HCT116 (cell line): ENCODE results near the gene SPRED1. TPM values are rescaled to one million over a fixed set of nuclear protein-coding genes. Genes with fewer than 3 reads are reported as not detected.

Source experiments
- ATAC-seq: fragments of 200-7000 bp; cut with Tn5 transposase; 2 replicates; pipeline ENCODE4 v1.9.1; 2020; ENCODE audit warnings: mild to moderate bottlenecking, moderate library complexity
- BruUV-seq: library from RNA; stranded (reverse); fragments of 400-500 nt; replicated peaks from 2 replicates; lab custom pipeline; 2021; lab: Mats Ljungman, UMichigan
- CTCF ChIA-PET: fragments of 300-600 bp; sonication (Branson Sonifier 250); formaldehyde crosslinking; loops from one replicate; lab custom pipeline; 2021; ENCODE audit warnings: antibody characterized with exemption; lab: Charles Lee
- POLR2A ChIA-PET: fragments of 300-600, 350-600 bp; sonication (Branson Sonifier 250); formaldehyde crosslinking; loops from one replicate; lab custom pipeline; 2021; ENCODE audit warnings: antibody characterized with exemption; lab: Charles Lee
- RAD21 ChIA-PET, 2 experiments: fragments of 300-600 bp; sonication (Branson Sonifier 250); formaldehyde crosslinking; loops; one replicate each; lab custom pipeline; 2023; ENCODE audit warnings: low total read pairs in 2 of 2; ENCODE audit not compliant: uncharacterized antibody in 2 of 2, unreplicated experiment in 2 of 2, low non-redundant PET in 1 of 2; lab: Charles Lee
- DNase-seq: peaks from one replicate; pipeline ENCODE4 v3.0.0-alpha.2; 2010; ENCODE audit warnings: low read depth, low spot score
- H2AFZ ChIP-seq: fragments of 200-600 bp; shearing (Covaris generic), sonication (generic); 2 replicates; pipeline ENCODE4 v1.6.1; 2017; ENCODE audit warnings: low read depth, mixed run types, mixed read lengths, antibody characterized with exemption, low read length; ENCODE audit not compliant: poor library complexity, severe bottlenecking
- H3K27ac ChIP-seq: 2 replicates; pipeline ENCODE4 v1.5.1; 2012; ENCODE audit warnings: low read depth, low read length
- H3K27me3 ChIP-seq: fragments of 200-600 bp; sonication (generic); 2 replicates; pipeline ENCODE4 v1.6.1; 2016; ENCODE audit warnings: mixed run types, low read length, mixed read lengths; ENCODE audit not compliant: insufficient read depth
- H3K36me3 ChIP-seq, 2 experiments: fragments of 200-500 bp in 1 of 2; fragments of 200-600 bp in 1 of 2; sonication (Bioruptor generic) in 1 of 2; sonication (generic) in 1 of 2; 2 replicates each; pipeline versions ENCODE4 v1.5.1 to v1.6.1; 2014 to 2016; ENCODE audit warnings: low read length in 2 of 2, inconsistent platforms in 1 of 2, mixed read lengths in 1 of 2, mixed run types in 1 of 2; ENCODE audit not compliant: insufficient read depth in 2 of 2, control insufficient read depth in 1 of 2
- H3K4me1 ChIP-seq, 2 experiments: fragments of 200-600 bp in 1 of 2; sonication (generic) in 1 of 2; 2 replicates each; pipeline versions ENCODE4 v1.5.1 to v1.6.1; 2012 to 2017; ENCODE audit warnings: low read length in 2 of 2, inconsistent platforms in 1 of 2, mild to moderate bottlenecking in 1 of 2, mixed read lengths in 1 of 2, mixed run types in 1 of 2, moderate library complexity in 1 of 2; ENCODE audit not compliant: insufficient read depth in 2 of 2, control insufficient read depth in 1 of 2
- H3K4me2 ChIP-seq: fragments of 200-600 bp; sonication (generic); 2 replicates; pipeline ENCODE4 v1.6.1; 2017; ENCODE audit warnings: mixed run types, low read length, mixed read lengths
- H3K4me3 ChIP-seq, 2 experiments: fragments of 200-600 bp in 1 of 2; sonication (generic) in 1 of 2; replicated peaks in 1 of 2; 2 replicates each; pipeline ENCODE4 v1.5.1; 2011 to 2016; ENCODE audit warnings: low read length in 2 of 2, control low read depth in 1 of 2, low read depth in 1 of 2, mild to moderate bottlenecking in 1 of 2, mixed read lengths in 1 of 2, mixed run types in 1 of 2
- H3K79me2 ChIP-seq: fragments of 200-600 bp; sonication (generic); 2 replicates; pipeline ENCODE4 v1.6.1; 2017; ENCODE audit warnings: mild to moderate bottlenecking, mixed run types, low read length, moderate library complexity, mixed read lengths; ENCODE audit not compliant: insufficient read depth
- H3K9ac ChIP-seq: fragments of 200-600 bp; sonication (generic); 2 replicates; pipeline ENCODE4 v1.6.1; 2016; ENCODE audit warnings: low read length, mixed read lengths
- H3K9me2 ChIP-seq: fragments of 200-600 bp; sonication (generic), shearing (Covaris generic); 2 replicates; pipeline ENCODE4 v1.6.1; 2017; ENCODE audit warnings: mixed run types, mild to moderate bottlenecking, moderate library complexity; ENCODE audit not compliant: insufficient read depth
- H3K9me3 ChIP-seq, 2 experiments: fragments of 200-500 bp in 1 of 2; fragments of 200-600 bp in 1 of 2; sonication (Bioruptor generic) in 1 of 2; sonication (generic) in 1 of 2; 2 replicates each; pipeline ENCODE4 v1.6.1; 2014 to 2017; ENCODE audit warnings: low read length in 2 of 2, mixed read lengths in 2 of 2, inconsistent platforms in 1 of 2, low read depth in 1 of 2, mild to moderate bottlenecking in 1 of 2, mixed run types in 1 of 2, moderate library complexity in 1 of 2; ENCODE audit not compliant: control insufficient read depth in 1 of 2, insufficient read depth in 1 of 2
- H4K20me1 ChIP-seq: fragments of 200-600 bp; sonication (generic), shearing (Covaris generic); 2 replicates; pipeline ENCODE4 v1.6.1; 2017; ENCODE audit warnings: mixed run types, mild to moderate bottlenecking, moderate library complexity; ENCODE audit not compliant: insufficient read depth
- ATF3 ChIP-seq: IDR thresholded peaks from 2 replicates; pipeline ENCODE4 v1.6.1; 2012
- CBX3 ChIP-seq: IDR thresholded peaks from 2 replicates; pipeline ENCODE4 v1.6.1; 2012; ENCODE audit warnings: low read depth
- EGR1 ChIP-seq: IDR thresholded peaks from 2 replicates; pipeline ENCODE4 v1.6.1; 2012; ENCODE audit warnings: low read depth
- ELF1 ChIP-seq: IDR thresholded peaks from 2 replicates; pipeline ENCODE4 v1.6.1; 2012; ENCODE audit warnings: low read depth, borderline replicate concordance
- EZH2 ChIP-seq: fragments of 200-600 bp; sonication (generic); IDR thresholded peaks from 2 replicates; pipeline ENCODE4 v1.6.1; 2017; ENCODE audit warnings: antibody characterized with exemption, mixed run types
- EZH2phosphoT487 ChIP-seq: fragments of 200-600 bp; IDR thresholded peaks from 2 replicates; pipeline ENCODE4 v1.6.1; 2018; ENCODE audit warnings: antibody characterized with exemption, borderline replicate concordance
- MAX ChIP-seq: IDR thresholded peaks from 2 replicates; pipeline ENCODE4 v1.6.1; 2012
- POLR2A ChIP-seq: IDR thresholded peaks from 2 replicates; pipeline ENCODE4 v1.7.0; 2011; ENCODE audit warnings: borderline replicate concordance; ENCODE audit not compliant: insufficient read depth, insufficient read length; ENCODE audit errors: extremely low read depth
- RAD21 ChIP-seq: IDR thresholded peaks from 2 replicates; pipeline ENCODE4 v1.6.1; 2012; ENCODE audit warnings: low read depth, mild to moderate bottlenecking
- REST ChIP-seq: IDR thresholded peaks from 2 replicates; pipeline ENCODE4 v1.6.1; 2012; ENCODE audit warnings: low read depth
- SP1 ChIP-seq: IDR thresholded peaks from 2 replicates; pipeline ENCODE4 v1.6.1; 2012; ENCODE audit warnings: low read depth
- SRF ChIP-seq: IDR thresholded peaks from 2 replicates; pipeline ENCODE4 v1.6.1; 2012; ENCODE audit warnings: low read depth
- intact Hi-C: fragments of 100-400 bp; cut with micrococcal nuclease; formaldehyde crosslinking; loops from 2 replicates; pipeline ENCODE4 v1.10.0; 2022
- total RNA-seq: library from RNA; stranded (reverse); gene quantifications from one replicate; pipeline ENCODE4 v1.2.1, GENCODE V29; 2021; ENCODE audit not compliant: unreplicated experiment

The SPRED1 gene
- total RNA-seq, 1 experiment from 2014 or later, result 24.7 TPM

- TF ChIP-seq REST (no peak), CBX3 (no peak), EZH2 (no peak), ATF3 (no peak), EZH2phosphoT487 (no peak), EGR1 (no peak), SRF (no peak)
Measured at GRCh38 chr15:38215707-38216106, 36.9 kb upstream of the SPRED1 start (continued).

- H3K4me3 ChIP-seq, result no peak overlapping the region
- no peak overlapping the region for H3K27ac ChIP-seq
- no peaks in the 10 kb centered on the region for H3K27me3 ChIP-seq
- no peak overlapping the region for H3K9ac ChIP-seq
- no peak for DNase-seq
- CTCF ChIA-PET, result no interaction called here
- intact Hi-C loops, result no loop called here
- no peak overlapping the region for H2AFZ ChIP-seq
- no peaks in the 10 kb centered on the region for H3K4me1 ChIP-seq
- no peaks in the 10 kb centered on the region for H3K79me2 ChIP-seq
- H3K36me3 ChIP-seq, result no peaks in the 10 kb centered on the region
- H3K9me3 ChIP-seq, result no peaks in the 10 kb centered on the region
- no peak for ATAC-seq
- POLR2A ChIA-PET, result no interaction called here
- H4K20me1 ChIP-seq, result no peaks in the 10 kb centered on the region
- H3K9me2 ChIP-seq, result no peaks in the 10 kb centered on the region
- TF ChIP-seq SP1 (no peak), EGR1 (no peak), ELF1 (no peak), RAD21 (no peak), POLR2A (no peak), MAX (no peak)
- BruUV-seq, result no TSS peak
- H3K4me2 ChIP-seq, result no peak overlapping the region
- RAD21 ChIA-PET, result no interaction called here
Measured at GRCh38 chr15:38216763-38217162, 35.9 kb upstream of the SPRED1 start.
